Renal cortex interstitium (tissue), 11 donors: ENCODE data around the gene ZDHHC16. TPM values are rescaled to one million over a fixed set of nuclear protein-coding genes. Genes with fewer than 3 reads are reported as not detected.

Experiments used
- DNase-seq, 11 donors: peaks; one replicate each; pipeline ENCODE4 v3.0.0-alpha.2; 2013; ENCODE audit warnings: low read depth in 9 of 11, low spot score in 4 of 11; ENCODE audit errors: extremely low read depth in 1 of 11
- polyA plus RNA-seq, 3 donors: library from polyadenylated mRNA; unstranded; fragments of 120-200 nt; gene quantifications; one replicate each; pipeline ENCODE4 v1.2.1, GENCODE V29; 2013; ENCODE audit not compliant: insufficient read length in 3 of 3

ZDHHC16 gene
- polyA plus RNA-seq, 3 donors: 38.5 to 40.3 (median 38.8) TPM

DNA sequence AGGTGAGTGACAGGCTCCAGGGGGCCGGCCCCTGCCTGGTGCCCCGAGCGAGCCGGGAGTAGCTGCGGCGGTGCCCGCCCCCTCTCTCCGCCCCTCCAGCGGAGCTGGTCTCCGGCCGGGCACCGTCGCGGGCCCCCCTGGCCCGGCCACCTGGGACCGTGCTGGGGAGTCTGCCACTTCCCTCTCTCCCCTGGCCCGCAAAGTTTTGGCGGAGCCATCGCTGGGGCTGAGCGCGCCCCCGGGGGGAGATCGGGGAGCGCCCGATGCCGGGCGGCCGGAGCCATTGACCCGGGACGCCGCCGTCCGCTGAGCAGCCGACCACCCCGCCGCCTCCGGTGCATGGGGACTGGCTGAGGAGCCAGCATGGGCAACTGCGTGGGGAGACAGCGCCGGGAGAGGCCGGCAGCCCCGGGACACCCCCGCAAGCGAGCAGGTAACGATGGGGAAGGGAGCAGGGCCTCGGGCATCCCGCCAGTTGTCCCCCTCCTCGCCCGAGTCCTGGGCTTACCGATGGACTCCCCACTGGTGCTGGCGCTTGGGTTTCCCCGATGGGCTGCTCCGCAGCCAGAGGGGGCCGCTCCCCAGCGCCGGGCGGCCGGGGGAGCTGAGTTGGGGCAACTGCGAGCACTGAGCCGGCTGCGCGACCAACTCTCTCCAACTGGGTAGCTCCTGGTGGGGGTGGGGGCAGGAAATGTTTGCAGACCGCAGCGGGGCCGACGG, 53.0 kb downstream of the ZDHHC16 start, which contains the start of gene UBTD1:
UBTD1 (plus strand) TSS at position 84 of the 720 bp plus-strand sequence; CDS start at position 364, 280 bp downstream.
- peak in 2 of 11 donors; percentile 21 to 46 for DNase-seq

DNA sequence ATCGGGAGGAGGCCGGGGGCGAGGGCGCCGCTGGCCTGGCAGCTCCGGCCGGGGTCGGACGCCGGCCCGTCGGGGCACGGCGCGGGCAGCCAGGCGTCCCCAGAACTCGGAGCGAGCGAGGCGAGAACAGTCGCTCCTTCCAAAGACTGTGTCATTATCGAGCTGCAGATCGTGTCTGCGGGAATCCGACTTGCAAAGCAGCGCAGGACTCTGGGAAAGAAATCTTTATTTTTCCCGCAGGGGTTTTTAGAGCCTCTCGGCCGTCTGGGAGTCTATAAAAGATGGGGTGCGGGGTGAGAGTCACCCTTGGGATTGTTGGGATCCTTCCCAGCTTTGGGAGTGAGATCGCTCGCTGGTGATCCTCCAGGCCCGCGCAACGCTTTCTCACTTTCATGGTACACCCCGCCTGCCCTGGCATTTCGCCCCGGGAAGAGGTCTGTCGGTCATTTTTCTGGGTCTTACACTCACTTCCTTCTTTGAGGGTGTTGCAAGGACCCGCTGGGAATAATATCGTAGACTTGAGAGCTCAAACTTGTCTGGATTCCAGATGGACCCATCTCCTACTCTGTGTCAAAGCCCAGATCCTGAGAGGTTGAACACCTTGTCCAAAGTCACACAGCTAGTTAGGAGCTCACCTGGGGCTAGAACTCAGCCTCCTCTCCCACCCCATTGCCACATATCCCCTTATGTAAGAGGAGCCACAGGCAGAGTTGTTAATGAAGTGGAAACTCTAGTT, 53.8 kb downstream of the ZDHHC16 start:
- DNase-seq: no peak

DNA sequence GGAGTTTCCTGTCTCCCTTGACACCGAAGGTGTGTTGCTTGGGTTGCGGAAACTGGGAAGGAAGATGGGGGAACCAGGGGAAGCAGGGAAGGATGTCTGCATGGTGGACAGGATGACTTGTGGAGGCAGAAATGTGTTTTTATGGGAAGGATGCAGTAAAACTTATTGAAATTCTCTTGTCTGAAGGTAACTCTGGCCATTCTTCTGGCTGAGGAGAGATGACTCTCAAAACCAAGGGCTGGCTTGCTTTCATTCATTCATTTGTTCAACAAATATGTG, 54.3 kb downstream of the ZDHHC16 start:
- DNase-seq: no peak

DNA sequence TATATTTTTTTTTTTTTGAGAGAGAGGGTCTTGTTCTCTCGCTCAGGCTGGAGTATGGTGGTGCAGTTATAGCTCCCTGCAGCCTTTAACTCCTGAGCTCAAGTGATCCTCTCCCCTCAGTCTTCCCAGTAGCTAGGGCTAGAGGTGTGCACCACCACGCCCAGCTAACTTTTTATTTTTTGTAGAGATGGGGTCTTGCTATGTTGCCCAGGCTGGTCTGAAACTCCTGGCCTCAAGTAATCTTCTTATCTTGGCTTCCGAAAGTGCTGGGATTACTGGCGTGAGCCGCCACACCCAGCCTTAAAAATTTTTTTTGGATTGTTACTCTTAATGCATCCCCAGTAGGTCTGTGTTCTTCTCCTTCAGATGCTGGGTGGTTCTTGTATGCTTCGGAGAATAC, 56.9 kb downstream of the ZDHHC16 start:
- DNase-seq: no peak

DNA sequence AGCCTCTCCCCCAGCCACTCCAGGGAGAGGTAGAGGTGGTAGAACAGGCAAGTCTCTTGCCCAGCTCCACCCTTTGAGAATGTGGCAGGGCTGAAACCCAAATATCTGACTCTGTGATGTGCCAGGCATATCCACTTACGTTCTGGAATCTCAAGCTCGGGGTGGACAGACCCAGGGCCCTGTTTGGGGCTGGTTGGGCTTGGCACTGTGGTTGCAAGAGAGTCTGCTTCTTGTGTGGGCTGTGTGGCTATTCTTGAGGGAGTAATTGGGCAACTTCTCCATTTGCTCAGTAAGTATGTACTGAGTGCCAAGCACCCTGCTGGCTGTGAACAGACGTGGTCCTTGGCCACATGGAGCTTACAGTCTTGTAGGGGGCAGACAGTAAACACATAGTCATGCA, 57.4 kb downstream of the ZDHHC16 start:
- no peak for DNase-seq

DNA sequence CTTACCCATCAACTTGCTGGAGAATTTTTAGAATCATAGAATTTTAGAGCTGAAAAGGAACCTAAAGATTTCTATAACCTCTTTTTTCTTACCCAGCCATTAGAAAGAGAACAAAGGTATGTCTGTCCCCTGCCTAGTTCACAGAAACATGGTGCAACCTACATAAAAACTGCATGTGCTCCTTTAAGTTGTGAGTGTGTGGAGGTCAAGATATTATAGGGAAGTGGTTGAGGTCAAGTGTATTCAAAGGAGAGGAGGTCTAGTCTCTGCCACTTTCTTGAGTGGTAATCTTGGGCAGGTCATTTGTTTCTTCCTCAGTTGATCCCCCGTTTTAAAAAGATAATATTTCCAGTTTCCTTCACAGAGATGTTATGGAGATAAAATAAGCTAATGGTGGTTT, 59.2 kb downstream of the ZDHHC16 start:
- no peak for DNase-seq

DNA sequence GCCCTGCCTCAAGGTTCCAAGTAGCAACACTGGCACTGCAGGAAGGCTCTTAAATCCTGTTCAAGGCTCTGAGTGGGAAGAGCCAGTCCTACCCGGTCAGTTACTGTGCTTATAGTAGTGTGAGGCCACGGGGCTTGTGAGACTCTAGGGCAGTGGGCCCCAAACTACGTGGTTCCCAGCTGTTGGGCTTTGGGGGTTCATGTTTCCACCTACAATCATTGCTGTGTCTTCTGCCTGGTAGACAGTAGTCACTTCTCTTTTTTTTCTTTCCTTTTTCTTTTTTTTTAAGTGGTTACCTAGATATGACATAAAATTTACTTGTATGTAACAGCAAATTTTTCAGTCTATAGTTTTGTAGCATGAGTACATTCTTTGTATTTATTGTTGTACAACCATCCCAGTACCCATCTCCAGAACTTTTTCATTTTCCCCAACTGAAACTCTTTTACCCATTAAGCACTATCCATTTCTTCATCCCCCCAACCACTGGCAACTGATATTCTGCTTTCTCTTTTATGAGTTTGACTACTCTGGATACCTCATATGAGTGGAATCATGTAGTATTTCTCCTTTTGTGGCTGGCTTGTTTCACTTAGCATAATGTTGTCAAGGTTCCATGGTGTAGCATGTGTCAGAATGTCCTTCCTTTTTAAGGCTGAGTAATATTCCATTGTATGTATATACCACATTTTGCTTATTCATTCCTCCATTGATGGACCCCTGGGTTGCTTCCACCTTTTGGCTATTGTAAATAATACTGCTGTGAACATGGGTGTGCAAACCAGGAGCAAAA, 60.4 kb downstream of the ZDHHC16 start:
- no peak for DNase-seq

Other genes with a start within 250 kb of the ZDHHC16 start
- gene ARHGAP19, start 153.5 kb upstream of the ZDHHC16 start, polyA plus RNA-seq: 10 to 100 TPM; 27.3 to 42.6 (median 28.7) TPM
- gene FRAT1, start 126.9 kb upstream of the ZDHHC16 start, polyA plus RNA-seq: 1 to 10 TPM; 3.4 to 4.6 (median 4.3) TPM
- gene FRAT2, start 111.4 kb upstream of the ZDHHC16 start, polyA plus RNA-seq: 10 to 100 TPM; 12.2 to 14.2 (median 13.2) TPM
- gene RRP12, start 44.8 kb upstream of the ZDHHC16 start, polyA plus RNA-seq: 10 to 100 TPM; 23.9 to 31.3 (median 25.9) TPM
- 100 to 1,000 TPM; 172 to 199 (median 196) TPM for gene PGAM1, start 20.0 kb upstream of the ZDHHC16 start, polyA plus RNA-seq
- 10 to 100 TPM; 30.3 to 38.9 (median 32.7) TPM for gene EXOSC1, start 169 bp upstream of the ZDHHC16 start, polyA plus RNA-seq
- 100 to 1,000 TPM in 1 of 3 donors, 10 to 100 TPM in 2; 93.5 to 107 (median 95.0) TPM for gene MMS19, start 52.2 kb downstream of the ZDHHC16 start, polyA plus RNA-seq
- gene UBTD1, start 52.7 kb downstream of the ZDHHC16 start, polyA plus RNA-seq: 10 to 100 TPM in 1 of 3 donors, 1 to 10 TPM in 2; 6.8 to 11.7 (median 9.8) TPM
- under 1 TPM; 0.42 to 0.65 (median 0.60) TPM for gene ANKRD2, start 126.6 kb downstream of the ZDHHC16 start, polyA plus RNA-seq
- gene HOGA1, start 138.2 kb downstream of the ZDHHC16 start, polyA plus RNA-seq: 10 to 100 TPM; 50.6 to 63.7 (median 50.8) TPM
- 1 to 10 TPM in 1 of 3 donors, under 1 TPM in 2; 0.27 to 1.3 (median 0.84) TPM for gene C10orf62, start 143.5 kb downstream of the ZDHHC16 start, polyA plus RNA-seq
- gene MORN4, start 187.3 kb downstream of the ZDHHC16 start, polyA plus RNA-seq: 10 to 100 TPM; 21.6 to 29.5 (median 22.0) TPM
- 10 to 100 TPM; 17.4 to 20.8 (median 18.9) TPM for gene PI4K2A, start 194.5 kb downstream of the ZDHHC16 start, polyA plus RNA-seq
- 1 to 10 TPM; 3.7 to 8.6 (median 4.3) TPM for gene AVPI1, start 241.1 kb downstream of the ZDHHC16 start, polyA plus RNA-seq